ENCODE data around the gene PPP5C. TPM values are rescaled to one million over a fixed set of nuclear protein-coding genes. Genes with fewer than 3 reads are reported as not detected.
"Not testable (repeated sequence)": the region's sequence is repeated elsewhere in the genome, so short reads cannot be mapped to it uniquely, and the experiment has no call there.

Gene PPP5C
- total RNA-seq, 3 donors from 2014 or later = 55.3 to 71.6 (median 59.4) TPM

GRCh38 chr19:46372901-46373490 lies 26.1 kb downstream of the PPP5C start:
- intact Hi-C loops (cut with DNase I, micrococcal nuclease) = no loop called here
- Histone ChIP-seq H3K4me3 (no peak overlapping the region), H3K9me3 (no peaks in the 10 kb centered on the region), H3K4me1 (ENCODE audit: low read depth) (peaks cover 18% of the 10 kb centered on the region), H3K36me3 (ENCODE audit: low read depth) (no peaks in the 10 kb centered on the region)
- DNase-seq = no peak
- no peak for ATAC-seq
- TF ChIP-seq CTCF (IDR thresholded peaks at IDR 0.05) = no peak

GRCh38 chr19:46373491-46374359 lies 26.8 kb downstream of the PPP5C start:
- peaks cover 19% of the 10 kb centered on the region for H3K4me1 ChIP-seq (ENCODE audit: low read depth)
- H3K4me3 ChIP-seq = no peak overlapping the region
- intact Hi-C loops (cut with DNase I, micrococcal nuclease) = no loop called here
- H3K9me3 ChIP-seq = no peaks in the 10 kb centered on the region
- ATAC-seq = peak; percentile 93
- TF ChIP-seq CTCF (IDR thresholded peaks at IDR 0.05) = no peak
- no peaks in the 10 kb centered on the region for H3K36me3 ChIP-seq (ENCODE audit: low read depth)
- DNase-seq = peak; percentile 93 to 98 (median 96)

- TF ChIP-seq CTCF (IDR thresholded peaks at IDR 0.05) = no peak
- DNase-seq (no peak), ATAC-seq (no peak)
- H3K4me1 ChIP-seq (ENCODE audit: low read depth) = peaks cover 21% of the 10 kb centered on the region
- intact Hi-C loops (cut with DNase I, micrococcal nuclease) = no loop called here
- no peaks in the 10 kb centered on the region for H3K9me3 ChIP-seq
- no peak overlapping the region for H3K4me3 ChIP-seq
- H3K36me3 ChIP-seq (ENCODE audit: low read depth) = no peaks in the 10 kb centered on the region
Measured at GRCh38 chr19:46374536-46375475, 27.9 kb downstream of the PPP5C start.

- H3K9me3 ChIP-seq; intact Hi-C loops (cut with DNase I, micrococcal nuclease); H3K4me3 ChIP-seq; ATAC-seq; H3K36me3 ChIP-seq (ENCODE audit: low read depth); DNase-seq: not testable (repeated sequence)
- peaks cover 21% of the 10 kb centered on the region for H3K4me1 ChIP-seq (ENCODE audit: low read depth)
Measured at GRCh38 chr19:46375476-46376067, 28.7 kb downstream of the PPP5C start.

- peaks cover 21% of the 10 kb centered on the region for H3K4me1 ChIP-seq (ENCODE audit: low read depth)
- intact Hi-C loops (cut with DNase I, micrococcal nuclease) = no loop called here
- no peak for DNase-seq
- TF ChIP-seq CTCF (IDR thresholded peaks at IDR 0.05) = no peak
- H3K4me3 ChIP-seq = no peak overlapping the region
- H3K36me3 ChIP-seq (ENCODE audit: low read depth) = no peaks in the 10 kb centered on the region
- H3K9me3 ChIP-seq = no peaks in the 10 kb centered on the region
- ATAC-seq = no peak
Measured at GRCh38 chr19:46376241-46377153, 29.6 kb downstream of the PPP5C start.

Measured in mucosa of descending colon (tissue), 3 donors.